SK-N-SH (cell line): Measurements from ENCODE around the gene ATP6V0B. TPM values are rescaled to one million over a fixed set of nuclear protein-coding genes. Genes with fewer than 3 reads are reported as not detected.

ENCODE experiments used
- CTCF ChIA-PET: fragments of 300-600, 350-600 bp; formaldehyde crosslinking; extraction: SDS; loops from one replicate; lab custom pipeline; 2021; lab: Yijun Ruan, JAX
- POLR2A ChIA-PET: fragments of 350-600 bp; sonication (Branson Sonifier 250); formaldehyde crosslinking; extraction: SDS; loops from one replicate; lab custom pipeline; 2020; ENCODE audit warnings: antibody characterized with exemption, inconsistent platforms; lab: Yijun Ruan, JAX
- DNase-seq: peaks from one replicate; pipeline ENCODE4 v3.0.0; 2012
- H2AFZ ChIP-seq: fragments of 200-600 bp; sonication (generic); 2 replicates; pipeline ENCODE4 v1.8.1; 2016; ENCODE audit warnings: antibody characterized with exemption, mild to moderate bottlenecking, low read depth
- H3F3A ChIP-seq: fragments of 200-600 bp; sonication (generic); replicated peaks from 2 replicates; pipeline ENCODE3; 2016; ENCODE audit warnings: antibody characterized with exemption, mild to moderate bottlenecking; ENCODE audit not compliant: insufficient read depth
- H3K27ac ChIP-seq, 2 experiments: fragments of 200-500 bp in 1 of 2; fragments of 200-600 bp in 1 of 2; sonication (Bioruptor generic) in 1 of 2; sonication (generic), shearing (Covaris generic) in 1 of 2; 2 replicates each; pipeline versions ENCODE4 v1.5.1 to v1.6.1; 2014 to 2016; ENCODE audit warnings: low read depth in 2 of 2, inconsistent platforms in 1 of 2, low read length in 1 of 2, mild to moderate bottlenecking in 1 of 2, mixed read lengths in 1 of 2
- H3K27me3 ChIP-seq: fragments of 200-600 bp; sonication (generic), shearing (Covaris generic); 2 replicates; pipeline ENCODE4 v1.6.1; 2016; ENCODE audit warnings: mixed run types; ENCODE audit not compliant: insufficient read depth
- H3K36me3 ChIP-seq, 2 experiments: fragments of 200-500 bp in 1 of 2; fragments of 200-600 bp in 1 of 2; sonication (Bioruptor generic) in 1 of 2; sonication (generic) in 1 of 2; replicated peaks in 1 of 2; 2 replicates each; pipeline versions ENCODE3 to v1.5.1; 2014 to 2016; ENCODE audit warnings: low read length in 1 of 2, mild to moderate bottlenecking in 1 of 2; ENCODE audit not compliant: insufficient read depth in 2 of 2, control insufficient read depth in 1 of 2
- H3K4me1 ChIP-seq, 2 experiments: fragments of 200-500 bp in 1 of 2; fragments of 200-600 bp in 1 of 2; sonication (Bioruptor generic) in 1 of 2; sonication (generic), shearing (Covaris generic) in 1 of 2; 2 replicates each; pipeline versions ENCODE4 v1.5.1 to v1.6.1; 2014 to 2016; ENCODE audit warnings: low read depth in 1 of 2, low read length in 1 of 2, mixed run types in 1 of 2; ENCODE audit not compliant: insufficient read depth in 2 of 2, control insufficient read depth in 1 of 2
- H3K4me2 ChIP-seq: fragments of 200-600 bp; sonication (generic), shearing (Covaris generic); 2 replicates; pipeline ENCODE4 v1.6.1; 2017; ENCODE audit warnings: mixed run types
- H3K4me3 ChIP-seq, 2 experiments: fragments of 200-500 bp in 1 of 2; fragments of 200-600 bp in 1 of 2; sonication (Bioruptor generic) in 1 of 2; sonication (generic), shearing (Covaris generic) in 1 of 2; 2 replicates each; pipeline versions ENCODE4 v1.5.1 to v1.8.1; 2014 to 2016; ENCODE audit warnings: low read depth in 2 of 2, inconsistent platforms in 1 of 2, low read length in 1 of 2, mild to moderate bottlenecking in 1 of 2, mixed read lengths in 1 of 2, moderate library complexity in 1 of 2
- H3K79me2 ChIP-seq: fragments of 200-600 bp; sonication (generic); 2 replicates; pipeline ENCODE4 v1.8.1; 2017; ENCODE audit warnings: mild to moderate bottlenecking; ENCODE audit not compliant: insufficient read depth
- H3K9ac ChIP-seq: fragments of 200-600 bp; sonication (generic); 2 replicates; pipeline ENCODE4 v1.6.1; 2017; ENCODE audit warnings: mixed run types
- H3K9me2 ChIP-seq: fragments of 200-600 bp; sonication (generic); 2 replicates; pipeline ENCODE4 v1.6.1; 2017; ENCODE audit warnings: mixed run types
- H3K9me3 ChIP-seq: fragments of 200-600 bp; sonication (generic); 2 replicates; pipeline ENCODE4 v1.6.1; 2017; ENCODE audit warnings: mixed run types, mild to moderate bottlenecking, moderate library complexity
- H4K20me1 ChIP-seq: fragments of 200-600 bp; sonication (generic); 2 replicates; pipeline ENCODE4 v1.6.1; 2017; ENCODE audit warnings: mild to moderate bottlenecking, mixed run types; ENCODE audit not compliant: insufficient read depth
- CHD2 ChIP-seq: fragments of 150-350 bp; IDR thresholded peaks from 2 replicates; pipeline ENCODE4 v1.6.1; 2018; ENCODE audit warnings: low read length; ENCODE audit not compliant: partially characterized antibody
- ELF1 ChIP-seq: IDR thresholded peaks from 2 replicates; pipeline ENCODE4 v1.4.0; 2012
- EP300 ChIP-seq, 2 experiments: IDR thresholded peaks; 2 replicates each; pipeline versions ENCODE4 v1.4.0 to v1.6.1; 2012; ENCODE audit warnings: borderline replicate concordance in 1 of 2, low read depth in 1 of 2, low read length in 1 of 2
- FOSL2 ChIP-seq: IDR thresholded peaks from 2 replicates; pipeline ENCODE4 v1.4.0; 2012; ENCODE audit warnings: low read depth, mild to moderate bottlenecking, moderate library complexity, borderline replicate concordance
- IRF3 ChIP-seq: fragments of 150-350 bp; IDR thresholded peaks from 2 replicates; pipeline ENCODE4 v1.6.1; 2016; ENCODE audit warnings: mild to moderate bottlenecking, low read depth, low read length
- JUND ChIP-seq: IDR thresholded peaks from 2 replicates; pipeline ENCODE4 v1.4.0; 2012
- MAX ChIP-seq: IDR thresholded peaks from 2 replicates; pipeline ENCODE4 v1.4.0; 2012; ENCODE audit warnings: low read depth
- MXI1 ChIP-seq: IDR thresholded peaks from 2 replicates; pipeline ENCODE4 v1.6.1; 2012; ENCODE audit warnings: mild to moderate bottlenecking, low read depth, low read length, improper control_type of control experiment
- NFIC ChIP-seq: IDR thresholded peaks from 2 replicates; pipeline ENCODE4 v1.4.0; 2012; ENCODE audit warnings: borderline replicate concordance
- PBX3 ChIP-seq: IDR thresholded peaks from 2 replicates; pipeline ENCODE4; 2012
- POLR2AphosphoS5 ChIP-seq: IDR thresholded peaks from 2 replicates; pipeline ENCODE4 v1.6.1; 2012; ENCODE audit warnings: low read depth, low read length
- RAD21 ChIP-seq: IDR thresholded peaks from 2 replicates; pipeline ENCODE4 v1.6.1; 2012; ENCODE audit warnings: mild to moderate bottlenecking, low read length
- REST ChIP-seq: IDR thresholded peaks from 2 replicates; pipeline ENCODE4 v1.6.1; 2012; ENCODE audit warnings: mild to moderate bottlenecking, low read depth, low read length, moderate library complexity
- RFX5 ChIP-seq: IDR thresholded peaks from 2 replicates; pipeline ENCODE4 v1.6.1; 2012; ENCODE audit warnings: mild to moderate bottlenecking, improper control_type of control experiment, low read length
- SIN3A ChIP-seq: IDR thresholded peaks from 2 replicates; pipeline ENCODE4 v1.6.1; 2012; ENCODE audit warnings: low read depth, mild to moderate bottlenecking, low read length, moderate library complexity, borderline replicate concordance
- SMC3 ChIP-seq: IDR thresholded peaks from 2 replicates; pipeline ENCODE4 v1.6.1; 2012; ENCODE audit warnings: low read depth, low read length, improper control_type of control experiment
- TEAD4 ChIP-seq: IDR thresholded peaks from 2 replicates; pipeline ENCODE4 v1.4.0; 2012; ENCODE audit warnings: mild to moderate bottlenecking, borderline replicate concordance; ENCODE audit not compliant: insufficient read depth
- YY1 ChIP-seq: IDR thresholded peaks from 2 replicates; pipeline ENCODE4 v1.4.0; 2012; ENCODE audit warnings: low read depth, mild to moderate bottlenecking
- WGBS: methylation state at CpG from one replicate; pipeline ENCODE4 v1.1.6; 2017; ENCODE audit warnings: low lambda C conversion rate; 5-methylcytosine and 5-hydroxymethylcytosine counted together
- polyA plus RNA-seq, 3 experiments: library from polyadenylated mRNA; depleted of rRNA; stranded (reverse); fragments of >200 nt; gene quantifications; 2 replicates each; pipeline ENCODE4 v1.2.3, GENCODE V29; 2012

Gene ATP6V0B
- polyA plus RNA-seq, 1 of the 3 experiments (the other 2 are of a cell fraction), result 180 TPM

GRCh38 chr1:44016041-44016889, 41.5 kb downstream of the ATP6V0B start:
- DNase-seq, result no peak
- no peaks in the 10 kb centered on the region for H3K9me2 ChIP-seq
- H3K4me3 ChIP-seq, result no peak overlapping the region
- 93% methylated on average over 11 of the region's 20 CpGs for whole genome bisulfite sequencing
- H2AFZ ChIP-seq, result no peak overlapping the region
- CTCF ChIA-PET, result interaction anchor here (1.3 to 25.6 kb wide), 3 partner anchors 19 to 31 kb away, joined by 5 to 598 read pairs (median 77); partner anchors contain the start of gene CCDC24
- POLR2A ChIA-PET, result interaction anchor here (0.6 kb wide), 1 partner anchor 165 kb away, joined by 3 read pairs; no protein-coding TSS in a partner anchor
- H3K79me2 ChIP-seq, result no peaks in the 10 kb centered on the region
- H3K9me3 ChIP-seq, result no peaks in the 10 kb centered on the region
- no peaks in the 10 kb centered on the region for H3K36me3 ChIP-seq
- H3K4me1 ChIP-seq, result peaks cover 3 to 6% of the 10 kb centered on the region in 2 experiments; a peak in 2 of 4 replicates
- H3K9ac ChIP-seq, result no peak overlapping the region
- H3K4me2 ChIP-seq, result no peak overlapping the region
- TF ChIP-seq JUND (no peak), MAX (no peak), IRF3 (no peak), RFX5 (no peak), REST (no peak), EP300 (IDR thresholded peaks at IDR 0.05; ENCODE audit: borderline replicate concordance in 1 of 2, low read depth in 1 of 2, low read length in 1 of 2) (no peak), RAD21 (no peak), POLR2AphosphoS5 (no peak)
- H3K27me3 ChIP-seq, result no peaks in the 10 kb centered on the region
- no peak overlapping the region for H3K27ac ChIP-seq
- H4K20me1 ChIP-seq, result no peaks in the 10 kb centered on the region
- H3F3A ChIP-seq, result no peaks in the 10 kb centered on the region

- Histone ChIP-seq H3K4me2 (no peak overlapping the region), H3K27me3 (no peaks in the 10 kb centered on the region), H3F3A (no peaks in the 10 kb centered on the region), H2AFZ (no peak overlapping the region), H3K9me3 (no peaks in the 10 kb centered on the region), H3K4me1 (peaks cover 0 to 6% of the 10 kb centered on the region in 2 experiments; a peak in 2 of 4 replicates), H3K27ac (no peak overlapping the region), H3K79me2 (no peaks in the 10 kb centered on the region), H3K4me3 (no peak overlapping the region), H3K36me3 (no peaks in the 10 kb centered on the region), H4K20me1 (no peaks in the 10 kb centered on the region), H3K9me2 (no peaks in the 10 kb centered on the region), H3K9ac (no peak overlapping the region)
- WGBS, result 98% methylated on average over 12 of the region's 20 CpGs
- ChIA-PET CTCF (interaction anchor here (1.0 to 25.6 kb wide), 5 partner anchors 11 to 82 kb away, joined by 3 to 598 read pairs (median 3); partner anchors contain the start of genes CCDC24 and IPO13), POLR2A (interaction anchor here (0.6 kb wide), 1 partner anchor 164 kb away, joined by 3 read pairs; no protein-coding TSS in a partner anchor)
- no peak for DNase-seq
- no peak for TF ChIP-seq YY1
- no peak for TF ChIP-seq NFIC
- TF ChIP-seq ELF1, result no peak
- no peak for TF ChIP-seq PBX3
- no peak for TF ChIP-seq IRF3
- no peak for TF ChIP-seq SIN3A
- TF ChIP-seq RFX5, result no peak
- TF ChIP-seq FOSL2, result no peak
- TF ChIP-seq CHD2, result no peak
- no peak for TF ChIP-seq RAD21
- TF ChIP-seq MXI1, result no peak
- TF ChIP-seq TEAD4, result no peak
- TF ChIP-seq SMC3, result no peak
- no peak for TF ChIP-seq EP300 (IDR thresholded peaks at IDR 0.05; ENCODE audit: borderline replicate concordance in 1 of 2, low read depth in 1 of 2, low read length in 1 of 2)
These were observed 42.2 kb downstream of the ATP6V0B start for GRCh38 chr1:44016890-44017400.
